BLaER1 treated with 17β-estradiol and CSF1 and Interleukin-3, amounts not matched to agents 10 nM and 100 nM (cell line): Measurements from ENCODE around the gene MX2.
A peak's percentile ranks its signal among the peaks of the same experiment; 100 is the strongest.
"Not testable (repeated sequence)": the region's sequence is repeated elsewhere in the genome, so short reads cannot be mapped to it uniquely, and the experiment has no call there.

ENCODE experiments used
- H3K27ac ChIP-seq, 11 experiments: shearing (Covaris generic); formaldehyde crosslinking; 2 replicates each; pipeline ENCODE4 v1.8.1; 2022
- H3K27me3 ChIP-seq, 11 experiments: shearing (Covaris generic); formaldehyde crosslinking; 2 replicates each; pipeline ENCODE4 v1.8.1; 2022
- H3K36me3 ChIP-seq, 11 experiments: shearing (Covaris generic); formaldehyde crosslinking; 2 replicates each; pipeline ENCODE4 v1.8.1; 2022
- H3K4me1 ChIP-seq, 10 experiments: shearing (Covaris generic); formaldehyde crosslinking; 2 replicates each; pipeline ENCODE4 v1.8.1; 2022
- H3K4me2 ChIP-seq, 11 experiments: shearing (Covaris generic); formaldehyde crosslinking; 2 replicates each; pipeline ENCODE4 v1.8.1; 2022
- H3K4me3 ChIP-seq, 10 experiments: shearing (Covaris generic); formaldehyde crosslinking; 2 replicates each; pipeline ENCODE4 v1.8.1; 2022
- H3K9ac ChIP-seq, 11 experiments: shearing (Covaris generic); formaldehyde crosslinking; 2 replicates each; pipeline ENCODE4 v1.8.1; 2022
- H3K9me3 ChIP-seq, 11 experiments: shearing (Covaris generic); formaldehyde crosslinking; replicated peaks in 1 of 11; 2 replicates each; pipeline ENCODE4 v1.8.1; 2022
- H4K20me1 ChIP-seq, 11 experiments: shearing (Covaris generic); formaldehyde crosslinking; 2 replicates each; pipeline ENCODE4 v1.8.1; 2022
- Cebpa-rat ChIP-seq, 11 experiments: shearing (Covaris generic); IDR thresholded peaks; 2 replicates each; pipeline ENCODE4 v1.8.1; 2022

The MX2 gene

DNA sequence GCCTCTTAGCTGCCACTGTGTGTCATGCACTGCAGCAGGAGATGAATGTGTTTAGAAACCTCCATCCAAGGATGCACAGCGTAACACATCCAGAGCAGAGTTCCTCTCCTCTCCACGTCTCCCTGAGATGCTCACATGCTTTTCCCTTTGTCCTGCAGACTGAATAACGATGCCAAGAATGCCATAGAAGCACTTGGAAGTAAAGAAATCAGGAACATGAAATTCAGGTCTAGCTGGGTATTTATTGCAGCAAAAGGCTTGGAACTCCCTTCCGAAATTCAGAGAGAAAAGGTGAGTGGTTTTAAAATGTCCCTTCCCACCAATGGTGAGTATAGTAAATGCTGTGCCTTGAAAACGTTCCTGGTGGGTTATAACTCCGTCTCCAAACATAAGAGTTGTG is 13.4 kb upstream of the MX2 start:
- Histone ChIP-seq H3K27ac (no peak overlapping the region), H4K20me1 (no peaks in the 10 kb centered on the region), H3K4me3 (no peak overlapping the region), H3K4me1 (peaks cover 0 to 11% (median 0%) of the 10 kb centered on the region in 10 experiments; a peak in 8 of 20 replicates), H3K9me3 (no peaks in the 10 kb centered on the region), H3K36me3 (no peaks in the 10 kb centered on the region), H3K9ac (no peak overlapping the region), H3K4me2 (peak overlapping the region in 2 of 11 experiments; percentile 13 to 27; a peak in 2 of 22 replicates), H3K27me3 (no peaks in the 10 kb centered on the region)
- TF ChIP-seq Cebpa-rat (IDR thresholded peaks at IDR 0.05), result no peak

DNA sequence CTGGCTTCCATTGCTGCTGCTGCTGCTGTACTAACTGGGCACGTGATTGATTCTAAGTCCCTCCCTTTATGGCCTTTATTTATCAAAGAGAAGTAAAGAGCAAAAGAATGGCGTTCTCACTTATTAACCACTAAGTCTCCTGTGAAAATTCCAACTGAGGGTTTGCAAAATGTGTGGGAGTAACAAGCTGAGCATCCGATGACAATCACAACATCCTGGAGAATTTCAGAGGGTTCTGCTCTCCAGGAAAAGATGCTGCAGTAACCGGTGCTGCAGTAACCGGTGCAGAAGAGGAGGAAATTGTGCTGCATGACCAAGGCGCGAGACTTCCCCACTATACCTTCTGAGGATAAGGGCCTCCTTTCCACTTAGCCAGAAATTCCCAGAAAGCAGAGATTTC is 12.7 kb upstream of the MX2 start:
- no peak overlapping the region for H3K4me2 ChIP-seq
- TF ChIP-seq Cebpa-rat (IDR thresholded peaks at IDR 0.05), result no peak
- no peaks in the 10 kb centered on the region for H3K36me3 ChIP-seq
- no peaks in the 10 kb centered on the region for H3K27me3 ChIP-seq
- no peak overlapping the region for H3K27ac ChIP-seq
- H3K4me3 ChIP-seq, result no peak overlapping the region
- H3K9me3 ChIP-seq, result no peaks in the 10 kb centered on the region
- no peak overlapping the region for H3K9ac ChIP-seq
- peaks cover 0 to 9% (median 0%) of the 10 kb centered on the region in 10 experiments; a peak in 8 of 20 replicates for H3K4me1 ChIP-seq
- no peaks in the 10 kb centered on the region for H4K20me1 ChIP-seq

DNA sequence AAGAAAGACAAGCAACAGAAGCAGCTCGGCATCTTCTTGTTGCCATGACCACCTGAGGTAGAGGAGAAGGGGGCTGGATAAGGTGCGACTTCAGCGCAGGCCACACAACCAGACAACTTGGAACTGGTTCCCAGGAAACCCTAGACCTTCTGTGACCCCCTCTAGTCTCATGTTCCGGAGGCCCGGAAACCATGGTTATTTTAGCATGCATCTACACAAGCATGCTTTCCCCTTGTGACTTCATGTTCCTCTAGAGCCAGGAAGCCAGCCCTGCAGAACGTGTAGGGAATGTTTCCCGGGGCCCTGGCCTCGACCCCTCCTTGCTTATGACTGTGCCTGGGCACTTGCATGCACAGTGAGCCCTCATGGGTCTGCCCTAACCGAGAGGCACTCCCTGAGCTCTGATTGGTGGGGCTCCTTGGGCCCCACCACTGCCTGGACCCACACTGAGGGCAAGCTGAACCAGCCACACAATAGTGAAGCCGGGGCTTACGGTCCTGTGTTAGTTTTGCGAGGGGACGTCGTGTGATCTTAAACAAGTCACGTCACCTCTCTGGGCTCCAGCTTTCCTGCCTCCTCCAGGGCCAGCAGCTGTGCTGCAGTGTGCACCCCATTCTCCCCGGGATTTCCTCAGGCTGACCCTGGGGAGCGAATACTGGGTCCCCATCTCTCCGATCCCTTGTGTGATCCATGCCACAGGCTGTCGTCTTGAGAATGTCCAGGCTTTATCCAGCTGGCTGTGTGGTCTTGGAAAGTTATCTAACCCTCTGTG is 12.0 kb upstream of the MX2 start:
- no peak overlapping the region for H3K27ac ChIP-seq
- no peak for TF ChIP-seq Cebpa-rat (IDR thresholded peaks at IDR 0.05)
- no peaks in the 10 kb centered on the region for H4K20me1 ChIP-seq
- no peak overlapping the region for H3K4me2 ChIP-seq
- no peaks in the 10 kb centered on the region for H3K36me3 ChIP-seq
- H3K27me3 ChIP-seq, result no peaks in the 10 kb centered on the region
- H3K4me1 ChIP-seq, result peaks cover 0 to 7% (median 0%) of the 10 kb centered on the region in 10 experiments; a peak in 5 of 20 replicates
- no peak overlapping the region for H3K9ac ChIP-seq
- H3K9me3 ChIP-seq, result no peaks in the 10 kb centered on the region
- H3K4me3 ChIP-seq, result no peak overlapping the region

DNA sequence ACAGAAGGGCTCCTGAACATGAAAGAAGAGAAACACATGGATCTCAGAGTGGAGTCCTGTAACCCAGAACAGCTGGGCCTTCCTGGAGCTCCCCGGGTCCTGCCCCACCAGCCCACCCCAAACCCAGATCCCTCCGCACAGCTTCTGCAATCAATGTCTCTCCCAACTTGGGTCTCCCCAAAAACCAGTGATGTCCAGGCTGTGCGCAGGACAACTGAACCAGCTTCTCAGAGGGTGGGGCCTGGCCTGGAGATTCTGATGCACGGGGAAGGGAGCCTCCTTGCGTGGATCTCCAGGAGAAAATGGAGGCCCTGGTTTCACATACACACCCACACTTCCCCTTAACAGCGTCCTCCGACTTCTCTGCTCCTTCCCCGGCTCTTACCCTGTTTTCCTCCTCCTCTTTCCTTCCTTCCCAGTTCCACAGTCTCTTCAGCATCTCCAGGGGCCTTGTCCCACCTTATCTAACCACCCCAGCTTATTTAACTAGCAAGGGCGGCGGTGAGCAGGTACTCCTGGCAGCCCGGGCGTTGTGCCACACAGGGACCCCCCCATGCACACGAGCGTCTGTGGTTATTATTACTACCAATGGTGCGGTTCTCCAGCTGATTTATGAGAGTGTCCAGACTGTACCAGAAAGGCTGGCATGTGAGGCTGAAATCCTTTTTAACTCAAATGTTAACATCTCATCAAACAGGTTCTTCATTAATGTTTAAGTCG is 11.2 kb upstream of the MX2 start:
- Histone ChIP-seq H3K4me2 (no peak overlapping the region), H3K9me3 (no peaks in the 10 kb centered on the region), H3K27me3 (no peaks in the 10 kb centered on the region), H3K4me1 (peaks cover 0 to 7% (median 0%) of the 10 kb centered on the region in 10 experiments; a peak in 5 of 20 replicates), H3K36me3 (no peaks in the 10 kb centered on the region), H3K27ac (no peak overlapping the region), H3K9ac (no peak overlapping the region), H3K4me3 (no peak overlapping the region), H4K20me1 (no peaks in the 10 kb centered on the region)
- no peak for TF ChIP-seq Cebpa-rat (IDR thresholded peaks at IDR 0.05)

DNA sequence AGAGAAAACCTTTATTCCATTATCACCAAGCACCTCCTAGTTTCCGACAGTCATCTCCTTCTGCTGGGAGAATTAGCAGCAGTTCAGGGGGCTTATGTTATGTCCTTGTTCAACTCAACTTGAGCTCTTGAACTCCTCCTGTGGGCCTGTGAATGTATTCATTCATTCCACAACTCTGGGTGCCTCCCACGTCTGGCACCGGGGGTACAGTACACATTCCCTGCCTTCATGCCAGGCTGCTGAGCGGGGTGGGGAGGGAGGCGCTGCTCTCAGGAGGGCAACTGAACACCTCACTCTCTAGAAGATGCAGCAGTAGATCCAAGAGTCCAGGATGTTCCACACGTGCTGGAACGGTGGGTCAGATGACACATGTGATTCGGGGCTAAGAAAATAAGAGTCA is 4.3 kb upstream of the MX2 start:
- no peak overlapping the region for H3K9ac ChIP-seq
- H4K20me1 ChIP-seq, result no peaks in the 10 kb centered on the region
- H3K4me2 ChIP-seq, result no peak overlapping the region
- no peak for TF ChIP-seq Cebpa-rat (IDR thresholded peaks at IDR 0.05)
- H3K4me3 ChIP-seq, result no peak overlapping the region
- H3K36me3 ChIP-seq, result no peaks in the 10 kb centered on the region
- H3K4me1 ChIP-seq, result peaks cover 16 to 37% (median 31%) of the 10 kb centered on the region in 10 experiments
- H3K9me3 ChIP-seq, result no peaks in the 10 kb centered on the region
- peak overlapping the region in 1 of 11 experiments; percentile 98; a peak in 1 of 22 replicates for H3K27ac ChIP-seq
- H3K27me3 ChIP-seq, result no peaks in the 10 kb centered on the region

DNA sequence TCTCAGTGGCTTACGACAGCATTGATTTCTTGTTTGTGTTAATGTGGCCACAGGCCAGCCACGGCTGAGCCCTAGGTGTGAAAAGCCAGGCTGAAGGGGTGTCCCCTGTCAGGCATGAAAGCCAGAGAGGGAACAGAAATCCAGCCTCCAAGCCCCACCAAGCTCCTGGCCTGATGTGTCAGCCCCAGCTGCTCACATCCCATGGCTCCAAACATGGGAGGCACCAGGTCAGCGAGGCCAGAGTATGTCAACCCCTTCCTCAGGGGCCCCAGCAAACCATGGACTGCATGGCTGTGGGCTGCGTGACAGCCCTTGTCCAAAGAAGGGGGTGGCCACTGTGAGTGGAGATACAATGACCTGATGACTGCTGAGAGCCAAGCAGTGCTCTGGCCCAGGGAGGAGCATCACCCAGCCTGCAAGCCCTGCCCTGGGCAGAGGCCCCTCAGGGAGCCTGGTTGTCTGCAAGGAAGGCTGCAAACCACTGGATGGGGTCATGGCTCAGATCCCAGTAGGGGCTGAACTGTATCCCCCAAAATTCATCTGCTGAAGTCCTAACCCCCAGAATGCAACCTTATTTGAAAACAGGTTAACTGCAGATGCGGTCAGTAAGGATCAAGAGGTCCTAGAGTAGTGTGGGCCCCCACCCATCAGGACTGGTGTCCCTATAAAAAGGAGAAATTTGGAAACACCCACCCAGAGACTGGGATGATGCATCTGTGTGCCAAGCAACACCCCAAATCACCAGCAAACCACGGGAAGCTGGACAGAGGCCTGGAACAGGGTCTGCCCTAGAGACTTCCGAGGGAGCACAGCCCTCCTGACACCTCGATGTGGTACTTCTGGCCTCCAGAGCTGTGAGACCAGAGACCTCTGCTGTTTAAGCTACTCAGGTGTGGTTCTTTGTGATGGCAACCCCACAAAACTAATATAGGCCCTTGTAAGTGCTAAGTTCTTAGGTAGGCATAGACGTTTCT is 3.3 kb upstream of the MX2 start:
- 0 out of 22 replicates have a peak overlapping the region, but pooled peaks of 1 of the 11 experiments have one; percentile 8 for H3K4me2 ChIP-seq
- no peaks in the 10 kb centered on the region for H3K9me3 ChIP-seq
- peaks cover 25 to 46% (median 40%) of the 10 kb centered on the region in 10 experiments for H3K4me1 ChIP-seq
- H3K4me3 ChIP-seq, result no peak overlapping the region
- no peaks in the 10 kb centered on the region for H3K27me3 ChIP-seq
- H4K20me1 ChIP-seq, result no peaks in the 10 kb centered on the region
- H3K27ac ChIP-seq, result peak overlapping the region in 4 of 11 experiments; percentile 5 to 98 (median 54); a peak in 3 of 22 replicates
- no peak for TF ChIP-seq Cebpa-rat (IDR thresholded peaks at IDR 0.05)
- no peak overlapping the region for H3K9ac ChIP-seq
- no peaks in the 10 kb centered on the region for H3K36me3 ChIP-seq

DNA sequence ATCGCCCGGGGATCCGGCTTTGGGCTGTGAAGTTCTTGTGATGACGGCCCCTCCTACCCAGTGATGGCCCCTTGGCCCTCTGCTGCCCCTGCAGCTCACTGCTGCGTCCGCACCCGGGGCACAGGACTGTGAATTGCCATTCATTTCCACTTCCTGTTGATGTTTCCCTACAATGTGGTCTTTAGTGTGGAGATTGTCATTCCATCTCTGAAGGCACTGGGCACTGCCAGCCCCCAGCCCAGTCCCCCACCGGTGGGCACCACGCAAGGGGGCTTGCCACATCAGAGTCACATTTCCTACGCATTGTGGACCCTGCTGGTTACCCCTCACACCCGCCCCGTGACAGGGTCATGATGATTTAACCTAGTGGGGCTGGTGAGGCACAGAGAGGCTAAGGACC is 2.5 kb upstream of the MX2 start:
- peak overlapping the region in 6 of 11 experiments; percentile 0 to 94 (median 18); a peak in 7 of 22 replicates for H3K4me2 ChIP-seq
- no peak overlapping the region for H3K9ac ChIP-seq
- no peaks in the 10 kb centered on the region for H3K27me3 ChIP-seq
- no peak for TF ChIP-seq Cebpa-rat (IDR thresholded peaks at IDR 0.05)
- H3K4me1 ChIP-seq, result peaks cover 33 to 54% (median 48%) of the 10 kb centered on the region in 10 experiments
- peak overlapping the region in 6 of 11 experiments; percentile 5 to 98 (median 54); a peak in 6 of 22 replicates for H3K27ac ChIP-seq
- H3K9me3 ChIP-seq, result no peaks in the 10 kb centered on the region
- H4K20me1 ChIP-seq, result no peaks in the 10 kb centered on the region
- H3K4me3 ChIP-seq, result no peak overlapping the region
- H3K36me3 ChIP-seq, result 0 out of 22 replicates have a peak, but pooled peaks cover 0 to 3% (median 0%) of the 10 kb centered on the region in 11 experiments

DNA sequence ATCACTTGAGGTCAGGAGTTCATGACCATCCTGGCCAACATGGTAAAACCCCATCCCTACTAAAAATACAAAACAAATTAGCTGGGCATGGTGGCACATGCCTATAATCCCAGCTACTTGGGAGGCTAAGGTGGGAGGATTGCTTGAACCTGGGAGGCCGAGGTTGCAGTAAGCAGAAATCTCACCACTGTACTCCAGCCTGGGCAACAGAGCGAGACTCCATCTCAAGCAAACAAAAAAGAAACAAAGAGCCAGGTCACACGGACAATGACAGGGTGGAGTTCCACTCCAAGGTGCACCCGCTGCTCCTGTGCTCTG is 2.1 kb upstream of the MX2 start:
- not testable (repeated sequence) for H3K27me3 ChIP-seq, H3K36me3 ChIP-seq, H4K20me1 ChIP-seq, H3K9me3 ChIP-seq, H3K4me3 ChIP-seq
- Histone ChIP-seq H3K9ac (0 out of 22 replicates have a peak overlapping the region, but pooled peaks of 1 of the 11 experiments have one; percentile 37), H3K4me1 (peaks cover 34 to 58% (median 52%) of the 10 kb centered on the region in 10 experiments), H3K27ac (peak overlapping the region in 5 of 11 experiments; percentile 15 to 98 (median 94); a peak in 7 of 22 replicates), H3K4me2 (peak overlapping the region in 7 of 11 experiments; percentile 88 to 98 (median 94); a peak in 9 of 22 replicates)
